HEK293 (cell line): ENCODE measurements around the gene ADAMTS8.

Experiments
- FEZF1 ChIP-seq: fragments of 450-650 bp; formaldehyde crosslinking; IDR thresholded peaks from 2 replicates; pipeline ENCODE4 v1.5.1; 2016; ENCODE audit warnings: missing biosample characterization, missing genetic modification characterization
- HOXD13 ChIP-seq: sonication (generic); formaldehyde crosslinking; IDR thresholded peaks from 2 replicates; pipeline ENCODE4 v1.8.0; 2022; ENCODE audit warnings: missing genetic modification reagents, borderline replicate concordance
- ZNF140 ChIP-seq: fragments of 450-650 bp; formaldehyde crosslinking; IDR thresholded peaks from 2 replicates; pipeline ENCODE4 v1.5.1; 2016; ENCODE audit warnings: missing biosample characterization, missing genetic modification characterization
- ZNF157 ChIP-seq: fragments of 450-650 bp; formaldehyde crosslinking; IDR thresholded peaks from 2 replicates; pipeline ENCODE4 v1.5.1; 2016; ENCODE audit warnings: missing biosample characterization, missing genetic modification characterization
- ZNF214 ChIP-seq: fragments of 450-650 bp; formaldehyde crosslinking; IDR thresholded peaks from 2 replicates; pipeline ENCODE4 v1.5.1; 2017; ENCODE audit warnings: missing biosample characterization, mild to moderate bottlenecking, missing genetic modification characterization, borderline replicate concordance
- ZNF350 ChIP-seq: fragments of 450-650 bp; formaldehyde crosslinking; IDR thresholded peaks from 2 replicates; pipeline ENCODE4 v1.5.0; 2017; ENCODE audit warnings: missing biosample characterization, mild to moderate bottlenecking, missing genetic modification characterization
- ZNF529 ChIP-seq: fragments of 450-650 bp; formaldehyde crosslinking; IDR thresholded peaks from 2 replicates; pipeline ENCODE4 v1.5.1; 2017; ENCODE audit warnings: missing genetic modification characterization, missing biosample characterization; ENCODE audit not compliant: insufficient replicate concordance
- ZNF561 ChIP-seq: fragments of 450-650 bp; IDR thresholded peaks from 2 replicates; pipeline ENCODE4 v1.5.1; 2018; ENCODE audit warnings: missing biosample characterization, missing genetic modification characterization, borderline replicate concordance
- ZNF610 ChIP-seq: fragments of 450-650 bp; formaldehyde crosslinking; IDR thresholded peaks from 2 replicates; pipeline ENCODE4 v1.5.1; 2016; ENCODE audit warnings: missing biosample characterization, missing genetic modification characterization, borderline replicate concordance
- ZNF621 ChIP-seq: fragments of 450-650 bp; formaldehyde crosslinking; IDR thresholded peaks from 2 replicates; pipeline ENCODE4 v1.5.1; 2017; ENCODE audit warnings: missing biosample characterization, missing genetic modification characterization
- ZNF623 ChIP-seq: fragments of 450-650 bp; formaldehyde crosslinking; IDR thresholded peaks from 2 replicates; pipeline ENCODE4 v1.5.1; 2016; ENCODE audit warnings: missing biosample characterization, missing genetic modification characterization
- ZNF660 ChIP-seq: fragments of 450-650 bp; IDR thresholded peaks from 2 replicates; pipeline ENCODE4 v1.5.1; 2018; ENCODE audit warnings: missing biosample characterization, mild to moderate bottlenecking, missing genetic modification characterization
- ZNF707 ChIP-seq: fragments of 450-650 bp; formaldehyde crosslinking; IDR thresholded peaks from 2 replicates; pipeline ENCODE4 v1.5.1; 2016; ENCODE audit warnings: missing biosample characterization, missing genetic modification characterization
- ZNF768 ChIP-seq: fragments of 450-650 bp; formaldehyde crosslinking; IDR thresholded peaks from 2 replicates; pipeline ENCODE4 v1.5.1; 2018; ENCODE audit warnings: missing biosample characterization, mild to moderate bottlenecking, missing genetic modification characterization
- ZSCAN16 ChIP-seq: fragments of 450-650 bp; formaldehyde crosslinking; IDR thresholded peaks from 2 replicates; pipeline ENCODE4 v1.5.1; 2016; ENCODE audit warnings: missing biosample characterization, missing genetic modification characterization
- TF ChIP-seq, protein P1 (sequence below): fragments of 450-650 bp; formaldehyde crosslinking; IDR thresholded peaks from 2 replicates; pipeline ENCODE4 v1.5.1; 2017; ENCODE audit warnings: missing biosample characterization, missing genetic modification characterization
- TF ChIP-seq, protein P2 (sequence below): fragments of 450-650 bp; formaldehyde crosslinking; IDR thresholded peaks from 2 replicates; pipeline ENCODE4 v1.5.1; 2017; ENCODE audit warnings: missing biosample characterization, missing genetic modification characterization
- TF ChIP-seq, protein P3 (sequence below): fragments of 450-650 bp; formaldehyde crosslinking; conservative IDR thresholded peaks from 2 replicates; pipeline ENCODE4 v1.5.1; 2016; ENCODE audit warnings: low read depth, missing biosample characterization, missing genetic modification characterization
- TF ChIP-seq, protein P4 (sequence below): fragments of 450-650 bp; formaldehyde crosslinking; IDR thresholded peaks from 2 replicates; pipeline ENCODE4 v1.5.1; 2016; ENCODE audit warnings: missing biosample characterization, missing genetic modification characterization, borderline replicate concordance
- TF ChIP-seq, protein P5 (sequence below): fragments of 450-650 bp; formaldehyde crosslinking; IDR thresholded peaks from 2 replicates; pipeline ENCODE4 v1.5.1; 2017; ENCODE audit warnings: missing biosample characterization, missing genetic modification characterization
- TF ChIP-seq, protein P6 (sequence below): fragments of 450-650 bp; formaldehyde crosslinking; IDR thresholded peaks from 2 replicates; pipeline ENCODE4 v1.5.1; 2017; ENCODE audit warnings: missing biosample characterization, missing genetic modification characterization

The ADAMTS8 gene

DNA sequence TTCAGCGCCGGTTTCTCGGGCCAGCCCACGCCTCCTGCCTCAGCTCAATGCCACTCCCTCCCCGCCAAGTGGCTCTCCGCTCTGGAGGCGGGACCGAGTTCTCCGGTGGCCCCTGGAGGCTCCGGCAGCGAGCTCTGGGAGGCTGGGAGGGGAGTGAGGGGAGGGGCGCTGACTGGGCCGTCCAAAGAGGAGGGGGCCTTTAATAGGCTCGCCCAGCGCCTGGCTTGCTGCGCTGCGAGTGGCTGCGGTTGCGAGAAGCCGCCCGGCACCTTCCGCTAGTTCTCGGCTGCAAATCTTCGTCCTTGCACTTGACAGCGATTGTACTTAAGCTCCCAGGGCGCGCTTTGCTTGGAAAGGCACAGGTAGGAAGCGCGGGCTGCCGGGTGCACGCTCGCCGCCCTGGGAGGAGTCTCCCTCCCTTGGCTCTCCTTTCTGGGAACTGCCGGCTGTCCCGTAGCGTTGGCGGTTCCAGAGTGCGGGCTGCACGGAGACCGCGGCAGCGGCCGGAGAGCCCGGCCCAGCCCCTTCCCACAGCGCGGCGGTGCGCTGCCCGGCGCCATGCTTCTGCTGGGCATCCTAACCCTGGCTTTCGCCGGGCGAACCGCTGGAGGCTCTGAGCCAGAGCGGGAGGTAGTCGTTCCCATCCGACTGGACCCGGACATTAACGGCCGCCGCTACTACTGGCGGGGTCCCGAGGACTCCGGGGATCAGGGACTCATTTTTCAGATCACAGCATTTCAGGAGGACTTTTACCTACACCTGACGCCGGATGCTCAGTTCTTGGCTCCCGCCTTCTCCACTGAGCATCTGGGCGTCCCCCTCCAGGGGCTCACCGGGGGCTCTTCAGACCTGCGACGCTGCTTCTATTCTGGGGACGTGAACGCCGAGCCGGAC is 20.3 kb upstream of the ADAMTS8 start, which contains the start of gene ADAMTS15 (continued):
- TF ChIP-seq, protein P1, sequence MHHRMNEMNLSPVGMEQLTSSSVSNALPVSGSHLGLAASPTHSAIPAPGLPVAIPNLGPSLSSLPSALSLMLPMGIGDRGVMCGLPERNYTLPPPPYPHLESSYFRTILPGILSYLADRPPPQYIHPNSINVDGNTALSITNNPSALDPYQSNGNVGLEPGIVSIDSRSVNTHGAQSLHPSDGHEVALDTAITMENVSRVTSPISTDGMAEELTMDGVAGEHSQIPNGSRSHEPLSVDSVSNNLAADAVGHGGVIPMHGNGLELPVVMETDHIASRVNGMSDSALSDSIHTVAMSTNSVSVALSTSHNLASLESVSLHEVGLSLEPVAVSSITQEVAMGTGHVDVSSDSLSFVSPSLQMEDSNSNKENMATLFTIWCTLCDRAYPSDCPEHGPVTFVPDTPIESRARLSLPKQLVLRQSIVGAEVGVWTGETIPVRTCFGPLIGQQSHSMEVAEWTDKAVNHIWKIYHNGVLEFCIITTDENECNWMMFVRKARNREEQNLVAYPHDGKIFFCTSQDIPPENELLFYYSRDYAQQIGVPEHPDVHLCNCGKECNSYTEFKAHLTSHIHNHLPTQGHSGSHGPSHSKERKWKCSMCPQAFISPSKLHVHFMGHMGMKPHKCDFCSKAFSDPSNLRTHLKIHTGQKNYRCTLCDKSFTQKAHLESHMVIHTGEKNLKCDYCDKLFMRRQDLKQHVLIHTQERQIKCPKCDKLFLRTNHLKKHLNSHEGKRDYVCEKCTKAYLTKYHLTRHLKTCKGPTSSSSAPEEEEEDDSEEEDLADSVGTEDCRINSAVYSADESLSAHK: no peak
- TF ChIP-seq ZNF623 (no peak), ZNF621 (tag by site-specific recombination) (no peak), ZNF529 (tag by site-specific recombination) (no peak), ZNF707 (tag by site-specific recombination) (no peak), ZNF214 (tag by site-specific recombination) (no peak), ZNF561 (peak; percentile 51; the same call in 1 of the 2 replicates), ZNF610 (tag by site-specific recombination) (no peak), ZNF350 (tag by site-specific recombination) (no peak), ZNF157 (tag by site-specific recombination) (no peak), ZNF140 (tag by site-specific recombination) (no peak), ZSCAN16 (tag by site-specific recombination) (no peak), ZNF768 (no peak), ZNF660 (tag by site-specific recombination) (0 out of 2 replicates have a peak, but pooled peaks have one; percentile 43), HOXD13 (no peak), FEZF1 (peak; percentile 67)
- TF ChIP-seq, protein P2, sequence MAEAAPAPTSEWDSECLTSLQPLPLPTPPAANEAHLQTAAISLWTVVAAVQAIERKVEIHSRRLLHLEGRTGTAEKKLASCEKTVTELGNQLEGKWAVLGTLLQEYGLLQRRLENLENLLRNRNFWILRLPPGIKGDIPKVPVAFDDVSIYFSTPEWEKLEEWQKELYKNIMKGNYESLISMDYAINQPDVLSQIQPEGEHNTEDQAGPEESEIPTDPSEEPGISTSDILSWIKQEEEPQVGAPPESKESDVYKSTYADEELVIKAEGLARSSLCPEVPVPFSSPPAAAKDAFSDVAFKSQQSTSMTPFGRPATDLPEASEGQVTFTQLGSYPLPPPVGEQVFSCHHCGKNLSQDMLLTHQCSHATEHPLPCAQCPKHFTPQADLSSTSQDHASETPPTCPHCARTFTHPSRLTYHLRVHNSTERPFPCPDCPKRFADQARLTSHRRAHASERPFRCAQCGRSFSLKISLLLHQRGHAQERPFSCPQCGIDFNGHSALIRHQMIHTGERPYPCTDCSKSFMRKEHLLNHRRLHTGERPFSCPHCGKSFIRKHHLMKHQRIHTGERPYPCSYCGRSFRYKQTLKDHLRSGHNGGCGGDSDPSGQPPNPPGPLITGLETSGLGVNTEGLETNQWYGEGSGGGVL: peak; percentile 65
- TF ChIP-seq, protein P3, sequence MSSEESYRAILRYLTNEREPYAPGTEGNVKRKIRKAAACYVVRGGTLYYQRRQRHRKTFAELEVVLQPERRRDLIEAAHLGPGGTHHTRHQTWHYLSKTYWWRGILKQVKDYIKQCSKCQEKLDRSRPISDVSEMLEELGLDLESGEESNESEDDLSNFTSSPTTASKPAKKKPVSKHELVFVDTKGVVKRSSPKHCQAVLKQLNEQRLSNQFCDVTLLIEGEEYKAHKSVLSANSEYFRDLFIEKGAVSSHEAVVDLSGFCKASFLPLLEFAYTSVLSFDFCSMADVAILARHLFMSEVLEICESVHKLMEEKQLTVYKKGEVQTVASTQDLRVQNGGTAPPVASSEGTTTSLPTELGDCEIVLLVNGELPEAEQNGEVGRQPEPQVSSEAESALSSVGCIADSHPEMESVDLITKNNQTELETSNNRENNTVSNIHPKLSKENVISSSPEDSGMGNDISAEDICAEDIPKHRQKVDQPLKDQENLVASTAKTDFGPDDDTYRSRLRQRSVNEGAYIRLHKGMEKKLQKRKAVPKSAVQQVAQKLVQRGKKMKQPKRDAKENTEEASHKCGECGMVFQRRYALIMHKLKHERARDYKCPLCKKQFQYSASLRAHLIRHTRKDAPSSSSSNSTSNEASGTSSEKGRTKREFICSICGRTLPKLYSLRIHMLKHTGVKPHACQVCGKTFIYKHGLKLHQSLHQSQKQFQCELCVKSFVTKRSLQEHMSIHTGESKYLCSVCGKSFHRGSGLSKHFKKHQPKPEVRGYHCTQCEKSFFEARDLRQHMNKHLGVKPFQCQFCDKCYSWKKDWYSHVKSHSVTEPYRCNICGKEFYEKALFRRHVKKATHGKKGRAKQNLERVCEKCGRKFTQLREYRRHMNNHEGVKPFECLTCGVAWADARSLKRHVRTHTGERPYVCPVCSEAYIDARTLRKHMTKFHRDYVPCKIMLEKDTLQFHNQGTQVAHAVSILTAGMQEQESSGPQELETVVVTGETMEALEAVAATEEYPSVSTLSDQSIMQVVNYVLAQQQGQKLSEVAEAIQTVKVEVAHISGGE (tag by site-specific recombination): no peak
- TF ChIP-seq, protein P4, sequence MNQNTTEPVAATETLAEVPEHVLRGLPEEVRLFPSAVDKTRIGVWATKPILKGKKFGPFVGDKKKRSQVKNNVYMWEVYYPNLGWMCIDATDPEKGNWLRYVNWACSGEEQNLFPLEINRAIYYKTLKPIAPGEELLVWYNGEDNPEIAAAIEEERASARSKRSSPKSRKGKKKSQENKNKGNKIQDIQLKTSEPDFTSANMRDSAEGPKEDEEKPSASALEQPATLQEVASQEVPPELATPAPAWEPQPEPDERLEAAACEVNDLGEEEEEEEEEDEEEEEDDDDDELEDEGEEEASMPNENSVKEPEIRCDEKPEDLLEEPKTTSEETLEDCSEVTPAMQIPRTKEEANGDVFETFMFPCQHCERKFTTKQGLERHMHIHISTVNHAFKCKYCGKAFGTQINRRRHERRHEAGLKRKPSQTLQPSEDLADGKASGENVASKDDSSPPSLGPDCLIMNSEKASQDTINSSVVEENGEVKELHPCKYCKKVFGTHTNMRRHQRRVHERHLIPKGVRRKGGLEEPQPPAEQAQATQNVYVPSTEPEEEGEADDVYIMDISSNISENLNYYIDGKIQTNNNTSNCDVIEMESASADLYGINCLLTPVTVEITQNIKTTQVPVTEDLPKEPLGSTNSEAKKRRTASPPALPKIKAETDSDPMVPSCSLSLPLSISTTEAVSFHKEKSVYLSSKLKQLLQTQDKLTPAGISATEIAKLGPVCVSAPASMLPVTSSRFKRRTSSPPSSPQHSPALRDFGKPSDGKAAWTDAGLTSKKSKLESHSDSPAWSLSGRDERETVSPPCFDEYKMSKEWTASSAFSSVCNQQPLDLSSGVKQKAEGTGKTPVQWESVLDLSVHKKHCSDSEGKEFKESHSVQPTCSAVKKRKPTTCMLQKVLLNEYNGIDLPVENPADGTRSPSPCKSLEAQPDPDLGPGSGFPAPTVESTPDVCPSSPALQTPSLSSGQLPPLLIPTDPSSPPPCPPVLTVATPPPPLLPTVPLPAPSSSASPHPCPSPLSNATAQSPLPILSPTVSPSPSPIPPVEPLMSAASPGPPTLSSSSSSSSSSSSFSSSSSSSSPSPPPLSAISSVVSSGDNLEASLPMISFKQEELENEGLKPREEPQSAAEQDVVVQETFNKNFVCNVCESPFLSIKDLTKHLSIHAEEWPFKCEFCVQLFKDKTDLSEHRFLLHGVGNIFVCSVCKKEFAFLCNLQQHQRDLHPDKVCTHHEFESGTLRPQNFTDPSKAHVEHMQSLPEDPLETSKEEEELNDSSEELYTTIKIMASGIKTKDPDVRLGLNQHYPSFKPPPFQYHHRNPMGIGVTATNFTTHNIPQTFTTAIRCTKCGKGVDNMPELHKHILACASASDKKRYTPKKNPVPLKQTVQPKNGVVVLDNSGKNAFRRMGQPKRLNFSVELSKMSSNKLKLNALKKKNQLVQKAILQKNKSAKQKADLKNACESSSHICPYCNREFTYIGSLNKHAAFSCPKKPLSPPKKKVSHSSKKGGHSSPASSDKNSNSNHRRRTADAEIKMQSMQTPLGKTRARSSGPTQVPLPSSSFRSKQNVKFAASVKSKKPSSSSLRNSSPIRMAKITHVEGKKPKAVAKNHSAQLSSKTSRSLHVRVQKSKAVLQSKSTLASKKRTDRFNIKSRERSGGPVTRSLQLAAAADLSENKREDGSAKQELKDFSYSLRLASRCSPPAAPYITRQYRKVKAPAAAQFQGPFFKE (tag by site-specific recombination): no peak
- TF ChIP-seq, protein P5, sequence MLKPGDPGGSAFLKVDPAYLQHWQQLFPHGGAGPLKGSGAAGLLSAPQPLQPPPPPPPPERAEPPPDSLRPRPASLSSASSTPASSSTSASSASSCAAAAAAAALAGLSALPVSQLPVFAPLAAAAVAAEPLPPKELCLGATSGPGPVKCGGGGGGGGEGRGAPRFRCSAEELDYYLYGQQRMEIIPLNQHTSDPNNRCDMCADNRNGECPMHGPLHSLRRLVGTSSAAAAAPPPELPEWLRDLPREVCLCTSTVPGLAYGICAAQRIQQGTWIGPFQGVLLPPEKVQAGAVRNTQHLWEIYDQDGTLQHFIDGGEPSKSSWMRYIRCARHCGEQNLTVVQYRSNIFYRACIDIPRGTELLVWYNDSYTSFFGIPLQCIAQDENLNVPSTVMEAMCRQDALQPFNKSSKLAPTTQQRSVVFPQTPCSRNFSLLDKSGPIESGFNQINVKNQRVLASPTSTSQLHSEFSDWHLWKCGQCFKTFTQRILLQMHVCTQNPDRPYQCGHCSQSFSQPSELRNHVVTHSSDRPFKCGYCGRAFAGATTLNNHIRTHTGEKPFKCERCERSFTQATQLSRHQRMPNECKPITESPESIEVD: no peak
- TF ChIP-seq, protein P6, sequence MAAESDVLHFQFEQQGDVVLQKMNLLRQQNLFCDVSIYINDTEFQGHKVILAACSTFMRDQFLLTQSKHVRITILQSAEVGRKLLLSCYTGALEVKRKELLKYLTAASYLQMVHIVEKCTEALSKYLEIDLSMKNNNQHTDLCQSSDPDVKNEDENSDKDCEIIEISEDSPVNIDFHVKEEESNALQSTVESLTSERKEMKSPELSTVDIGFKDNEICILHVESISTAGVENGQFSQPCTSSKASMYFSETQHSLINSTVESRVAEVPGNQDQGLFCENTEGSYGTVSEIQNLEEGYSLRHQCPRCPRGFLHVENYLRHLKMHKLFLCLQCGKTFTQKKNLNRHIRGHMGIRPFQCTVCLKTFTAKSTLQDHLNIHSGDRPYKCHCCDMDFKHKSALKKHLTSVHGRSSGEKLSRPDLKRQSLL (tag by site-specific recombination): peak; percentile 70; the same call in 1 of the 2 replicates
